ENCODE results near the gene AFAP1. TPM values are rescaled to one million over a fixed set of nuclear protein-coding genes. Genes with fewer than 3 reads are reported as not detected.
A peak's percentile ranks its signal among the peaks of the same experiment; 100 is the strongest.

The AFAP1 gene
- total and polyA plus RNA-seq, 8 donors: 3.2 to 15.9 (median 6.3) TPM

DNA sequence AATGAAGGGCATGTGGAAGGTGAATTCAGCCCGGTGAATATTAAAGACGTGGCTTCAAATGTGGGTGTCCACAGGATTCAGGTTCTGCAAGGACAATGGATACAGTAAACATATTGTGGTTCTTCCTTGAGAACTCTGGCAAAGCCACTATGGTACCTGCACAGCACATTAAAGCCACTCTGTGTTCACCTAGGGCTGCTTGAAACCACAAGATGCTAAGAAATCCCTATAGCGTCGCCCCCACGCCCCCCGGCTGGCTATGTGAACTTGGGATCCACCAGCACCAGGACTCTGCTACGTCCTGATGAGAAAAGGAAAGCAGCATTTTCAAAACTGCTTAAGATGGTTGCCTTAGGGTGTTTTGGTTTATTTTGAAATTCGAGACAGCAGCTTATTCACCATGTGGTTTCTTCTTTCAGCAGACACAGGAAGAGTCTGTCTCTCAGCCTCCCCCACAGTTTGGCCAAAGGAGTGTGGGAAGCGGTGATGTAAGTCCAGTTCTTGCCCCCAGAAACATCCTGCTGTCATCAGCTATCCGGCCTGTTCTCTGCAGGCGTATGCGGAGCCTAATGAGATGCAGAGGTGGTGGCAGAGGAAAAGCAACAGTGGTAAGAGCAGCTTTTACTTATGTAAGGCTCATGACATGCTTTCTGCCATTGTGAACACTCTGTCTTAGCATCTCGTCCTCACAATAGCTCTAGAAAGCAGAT is 111.5 kb downstream of the AFAP1 start:
- WGBS, 2 donors: 74 to 79% methylated on average over 13 of the region's 13 CpGs
- H3K4me1 ChIP-seq: peaks cover 0 to 8% (median 7%) of the 10 kb centered on the region in 3 donors
- FAIRE-seq: no peak
- H3K27me3 ChIP-seq: no peaks in the 10 kb centered on the region
- H3K27ac ChIP-seq: peak overlapping the region in 2 of 4 donors; percentile 30 to 41
- no peak overlapping the region for H3K4me3 ChIP-seq
- ATAC-seq: peak in 3 of 4 donors; percentile 54 to 69 (median 68)
- DNase-seq: peak in 1 of 6 donors; percentile 52
- intact Hi-C loops (cut with DNase I): no loop called here
- no peaks in the 10 kb centered on the region for H3K9me3 ChIP-seq
- H3K36me3 ChIP-seq: no peaks in the 10 kb centered on the region
- TF ChIP-seq, protein P1, sequence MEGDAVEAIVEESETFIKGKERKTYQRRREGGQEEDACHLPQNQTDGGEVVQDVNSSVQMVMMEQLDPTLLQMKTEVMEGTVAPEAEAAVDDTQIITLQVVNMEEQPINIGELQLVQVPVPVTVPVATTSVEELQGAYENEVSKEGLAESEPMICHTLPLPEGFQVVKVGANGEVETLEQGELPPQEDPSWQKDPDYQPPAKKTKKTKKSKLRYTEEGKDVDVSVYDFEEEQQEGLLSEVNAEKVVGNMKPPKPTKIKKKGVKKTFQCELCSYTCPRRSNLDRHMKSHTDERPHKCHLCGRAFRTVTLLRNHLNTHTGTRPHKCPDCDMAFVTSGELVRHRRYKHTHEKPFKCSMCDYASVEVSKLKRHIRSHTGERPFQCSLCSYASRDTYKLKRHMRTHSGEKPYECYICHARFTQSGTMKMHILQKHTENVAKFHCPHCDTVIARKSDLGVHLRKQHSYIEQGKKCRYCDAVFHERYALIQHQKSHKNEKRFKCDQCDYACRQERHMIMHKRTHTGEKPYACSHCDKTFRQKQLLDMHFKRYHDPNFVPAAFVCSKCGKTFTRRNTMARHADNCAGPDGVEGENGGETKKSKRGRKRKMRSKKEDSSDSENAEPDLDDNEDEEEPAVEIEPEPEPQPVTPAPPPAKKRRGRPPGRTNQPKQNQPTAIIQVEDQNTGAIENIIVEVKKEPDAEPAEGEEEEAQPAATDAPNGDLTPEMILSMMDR (IDR thresholded peaks at IDR 0.05): no peak

DNA sequence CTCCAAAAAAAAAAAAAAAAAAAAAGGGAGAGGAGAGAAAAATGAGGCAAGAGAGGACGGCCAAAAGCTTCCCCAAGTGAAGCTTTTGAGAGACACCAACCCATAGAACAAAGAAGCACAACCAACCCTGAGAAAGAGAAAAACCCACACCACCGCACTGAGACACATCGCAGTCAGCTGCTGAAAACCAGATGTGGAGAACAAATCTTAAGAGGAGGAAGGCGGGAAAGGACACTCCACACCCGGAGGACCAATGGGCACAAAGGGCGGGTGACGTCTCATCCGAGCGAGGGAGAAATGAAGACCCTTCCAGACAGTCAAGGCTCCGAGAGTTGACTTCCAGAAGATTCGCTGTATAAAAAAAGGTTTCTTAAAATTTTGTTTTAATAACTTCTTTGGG is 112.1 kb downstream of the AFAP1 start:
- H3K4me3 ChIP-seq: no peak overlapping the region

DNA sequence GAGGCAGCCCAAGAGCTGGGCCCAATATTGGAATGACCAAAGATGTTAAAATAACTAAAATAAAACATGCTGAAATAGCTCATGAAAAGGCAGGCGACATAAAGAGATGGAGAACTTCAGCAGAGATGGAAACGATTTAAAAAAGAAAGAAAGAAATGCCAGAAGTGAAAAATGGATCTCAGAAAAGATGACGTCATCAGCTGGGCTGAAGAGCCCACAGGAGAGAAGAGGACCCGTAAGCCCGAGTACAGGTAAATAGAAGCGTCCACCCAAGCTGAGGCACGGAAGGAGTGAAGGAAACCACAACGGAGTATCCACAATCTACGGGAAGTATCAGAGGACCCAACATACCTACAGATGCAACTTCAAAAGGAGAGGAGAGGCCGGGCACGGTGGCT is 112.8 kb downstream of the AFAP1 start:
- H3K27me3 ChIP-seq: no peaks in the 10 kb centered on the region
- WGBS, 2 donors: 93 to 96% methylated on average over 11 of the region's 11 CpGs
- intact Hi-C loops (cut with DNase I): no loop called here
- H3K4me3 ChIP-seq: no peak overlapping the region
- no peak overlapping the region for H3K27ac ChIP-seq
- H3K9me3 ChIP-seq: no peaks in the 10 kb centered on the region
- ATAC-seq: no peak
- TF ChIP-seq, protein P1 (IDR thresholded peaks at IDR 0.05): no peak
- DNase-seq: no peak
- H3K36me3 ChIP-seq: no peaks in the 10 kb centered on the region
- FAIRE-seq: no peak
- H3K4me1 ChIP-seq: peaks cover 0 to 11% (median 8%) of the 10 kb centered on the region in 3 donors

More for the DNA sequence above, 112.1 kb downstream of the AFAP1 start:
- Histone ChIP-seq H3K9me3 (no peaks in the 10 kb centered on the region), H3K4me1 (peaks cover 0 to 11% (median 8%) of the 10 kb centered on the region in 3 donors), H3K27ac (peak overlapping the region in 1 of 4 donors; percentile 30), H3K36me3 (no peaks in the 10 kb centered on the region), H3K27me3 (no peaks in the 10 kb centered on the region)
- no peak for DNase-seq
- FAIRE-seq: no peak
- 95 to 97% methylated on average over 11 of the region's 11 CpGs for WGBS, 2 donors
- ATAC-seq: no peak
- TF ChIP-seq, protein P1 (IDR thresholded peaks at IDR 0.05): no peak
- intact Hi-C loops (cut with DNase I): no loop called here

DNA sequence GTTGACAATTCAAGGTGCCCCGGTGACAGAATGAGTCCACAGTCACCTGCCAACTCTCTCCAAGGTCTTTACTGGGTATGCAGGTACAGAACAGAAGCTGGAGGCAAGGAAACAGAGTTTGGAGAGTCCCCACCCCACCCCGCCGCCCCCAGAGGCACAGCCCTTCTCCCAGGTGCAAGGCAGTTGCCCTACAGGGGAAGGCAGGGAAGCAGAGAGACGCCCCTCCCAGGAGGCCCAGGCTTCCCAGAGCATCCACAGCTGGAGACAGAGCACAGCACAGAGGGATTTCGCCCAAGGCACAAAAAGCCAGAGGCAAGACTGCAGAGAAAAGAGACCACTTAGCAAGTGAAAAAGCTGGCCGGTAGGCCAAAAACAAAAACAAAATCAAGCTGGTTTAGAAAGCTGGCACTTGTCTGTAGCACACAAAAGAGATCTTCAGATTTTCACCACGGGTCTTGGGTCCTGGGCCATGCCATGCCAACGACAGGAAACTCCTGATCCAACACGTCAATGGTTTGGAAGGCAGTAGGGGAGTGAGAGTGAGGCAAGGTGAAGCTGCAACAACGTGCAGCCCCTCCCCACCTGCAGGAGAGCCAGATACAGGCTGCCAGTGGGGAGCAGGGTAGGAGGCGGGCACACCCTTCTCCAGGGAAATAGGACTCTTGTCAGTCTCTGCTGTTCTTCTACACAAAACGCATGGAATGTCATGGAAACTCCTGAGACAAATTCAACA is 113.3 kb downstream of the AFAP1 start:
- intact Hi-C loops (cut with DNase I): no loop called here
- DNase-seq: no peak
- Histone ChIP-seq H3K27ac (no peak overlapping the region), H3K4me3 (no peak overlapping the region), H3K4me1 (peaks cover 0 to 11% (median 8%) of the 10 kb centered on the region in 3 donors), H3K36me3 (no peaks in the 10 kb centered on the region), H3K9me3 (no peaks in the 10 kb centered on the region), H3K27me3 (no peaks in the 10 kb centered on the region)
- FAIRE-seq: no peak
- TF ChIP-seq, protein P1 (IDR thresholded peaks at IDR 0.05): no peak
- WGBS, 2 donors: 84 to 89% methylated on average over 12 of the region's 12 CpGs
- ATAC-seq: no peak
